GM13977 (cell line): ENCODE data around the gene NKD2.

ENCODE experiments used
- DNase-seq: peaks from one replicate; pipeline ENCODE4 v3.0.0; 2012; ENCODE audit warnings: low spot score
- in situ Hi-C: fragments of 300-500 bp; cut with MboI; formaldehyde crosslinking; loops from one replicate; pipeline ENCODE4 v1.12.0; 2022; ENCODE audit warnings: low sequenced_read_pairs, low pct_unique_long_range_greater_than_20kb, mixed read lengths, inconsistent platforms; ENCODE audit not compliant: unreplicated experiment
- TF ChIP-seq, protein P1 (sequence below): IDR thresholded peaks from 2 replicates; pipeline ENCODE4 v1.5.1; 2012; ENCODE audit warnings: mild to moderate bottlenecking, control low read depth; ENCODE audit not compliant: insufficient read depth; ENCODE audit errors: extremely low read depth, missing control alignments

Gene NKD2

DNA sequence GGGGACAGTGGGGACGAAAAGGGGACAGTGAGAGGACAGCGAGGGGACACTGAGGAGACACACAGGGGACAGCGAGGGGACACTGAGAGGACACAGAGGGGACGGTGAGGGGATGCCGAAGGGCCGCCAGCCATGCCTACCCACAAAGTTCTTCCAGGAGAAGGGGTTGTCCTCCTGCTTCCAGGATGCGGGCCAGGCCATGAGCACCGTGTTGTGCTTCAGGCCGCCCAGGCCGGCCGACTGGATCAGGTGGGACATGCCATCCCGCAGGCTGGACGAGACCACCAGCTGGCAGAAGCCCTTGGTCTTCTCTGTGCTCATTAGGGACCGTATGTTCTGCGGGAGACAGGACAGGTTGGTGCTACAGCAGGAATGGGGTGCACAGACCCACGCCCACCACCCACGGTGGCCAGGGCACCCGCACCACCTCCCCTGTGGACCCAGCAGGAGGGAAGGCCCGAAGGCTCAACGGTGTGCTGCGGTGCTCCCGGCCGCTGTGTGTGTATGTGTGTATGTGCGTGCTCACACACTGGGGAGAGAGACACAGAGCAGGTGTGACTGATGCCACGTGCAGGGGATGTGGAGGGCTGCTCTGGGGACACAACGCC is 56.6 kb downstream of the NKD2 start:
- no peak for DNase-seq
- in situ Hi-C loops: no loop called here
- TF ChIP-seq, protein P1, sequence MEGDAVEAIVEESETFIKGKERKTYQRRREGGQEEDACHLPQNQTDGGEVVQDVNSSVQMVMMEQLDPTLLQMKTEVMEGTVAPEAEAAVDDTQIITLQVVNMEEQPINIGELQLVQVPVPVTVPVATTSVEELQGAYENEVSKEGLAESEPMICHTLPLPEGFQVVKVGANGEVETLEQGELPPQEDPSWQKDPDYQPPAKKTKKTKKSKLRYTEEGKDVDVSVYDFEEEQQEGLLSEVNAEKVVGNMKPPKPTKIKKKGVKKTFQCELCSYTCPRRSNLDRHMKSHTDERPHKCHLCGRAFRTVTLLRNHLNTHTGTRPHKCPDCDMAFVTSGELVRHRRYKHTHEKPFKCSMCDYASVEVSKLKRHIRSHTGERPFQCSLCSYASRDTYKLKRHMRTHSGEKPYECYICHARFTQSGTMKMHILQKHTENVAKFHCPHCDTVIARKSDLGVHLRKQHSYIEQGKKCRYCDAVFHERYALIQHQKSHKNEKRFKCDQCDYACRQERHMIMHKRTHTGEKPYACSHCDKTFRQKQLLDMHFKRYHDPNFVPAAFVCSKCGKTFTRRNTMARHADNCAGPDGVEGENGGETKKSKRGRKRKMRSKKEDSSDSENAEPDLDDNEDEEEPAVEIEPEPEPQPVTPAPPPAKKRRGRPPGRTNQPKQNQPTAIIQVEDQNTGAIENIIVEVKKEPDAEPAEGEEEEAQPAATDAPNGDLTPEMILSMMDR: no peak

DNA sequence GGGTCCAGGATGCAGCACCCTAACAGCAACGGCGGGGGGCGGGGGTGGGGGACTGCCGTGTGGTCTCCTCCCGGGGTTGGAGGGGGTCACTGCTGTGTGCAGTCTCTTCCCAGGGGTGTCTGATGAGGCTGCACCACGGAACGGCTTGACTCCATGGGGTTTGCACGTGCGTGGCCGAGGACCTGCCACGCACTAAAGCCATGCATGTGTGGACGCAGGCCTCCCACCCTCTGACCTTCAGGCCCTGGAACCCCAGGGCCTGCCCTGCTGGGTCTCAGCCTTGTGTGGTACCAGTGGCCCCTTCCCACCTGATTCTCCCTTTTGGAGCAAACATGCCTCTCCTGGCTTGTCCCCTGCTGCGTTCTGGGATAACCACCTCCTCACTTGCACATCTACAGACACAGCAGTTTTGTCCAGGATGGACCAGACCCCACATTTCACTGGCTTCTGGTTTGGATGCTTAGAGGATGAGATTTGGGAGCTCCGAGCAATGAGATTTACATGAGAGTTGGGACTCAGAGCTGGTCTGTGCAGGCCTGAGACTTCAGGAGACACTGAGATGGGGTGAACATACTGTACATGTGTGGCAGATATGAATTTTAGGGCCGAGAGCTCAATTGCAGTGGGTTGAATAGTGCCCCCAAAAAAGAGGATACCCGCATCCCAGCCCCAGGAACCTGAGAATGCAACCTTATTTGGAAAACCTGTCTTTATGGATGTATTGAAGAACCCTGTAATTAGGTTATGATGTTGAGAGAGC is 57.5 kb downstream of the NKD2 start:
- no peak for DNase-seq
- in situ Hi-C loops: no loop called here
- TF ChIP-seq, protein P1: no peak

DNA sequence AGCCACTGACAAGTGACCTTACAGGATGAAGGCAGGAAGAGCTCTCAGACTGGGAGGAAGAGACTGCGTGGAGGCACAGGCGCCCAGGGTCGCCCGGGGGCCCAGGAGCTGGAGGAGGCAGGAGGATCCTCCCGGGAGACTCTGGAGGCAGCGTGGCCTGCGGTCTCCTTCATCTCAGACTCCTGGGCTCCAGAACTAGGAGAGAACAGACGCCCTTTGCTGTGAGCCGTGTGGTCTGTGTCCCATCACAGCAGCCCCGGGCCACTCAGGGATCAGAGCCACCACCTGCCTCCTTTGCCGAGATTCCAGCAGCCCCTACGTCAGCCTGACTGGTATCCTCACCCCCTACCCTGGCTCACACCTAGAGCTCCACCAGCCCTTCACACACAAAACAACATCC is 58.1 kb downstream of the NKD2 start:
- TF ChIP-seq, protein P1: no peak
- no peak for DNase-seq
- in situ Hi-C loops: no loop called here

DNA sequence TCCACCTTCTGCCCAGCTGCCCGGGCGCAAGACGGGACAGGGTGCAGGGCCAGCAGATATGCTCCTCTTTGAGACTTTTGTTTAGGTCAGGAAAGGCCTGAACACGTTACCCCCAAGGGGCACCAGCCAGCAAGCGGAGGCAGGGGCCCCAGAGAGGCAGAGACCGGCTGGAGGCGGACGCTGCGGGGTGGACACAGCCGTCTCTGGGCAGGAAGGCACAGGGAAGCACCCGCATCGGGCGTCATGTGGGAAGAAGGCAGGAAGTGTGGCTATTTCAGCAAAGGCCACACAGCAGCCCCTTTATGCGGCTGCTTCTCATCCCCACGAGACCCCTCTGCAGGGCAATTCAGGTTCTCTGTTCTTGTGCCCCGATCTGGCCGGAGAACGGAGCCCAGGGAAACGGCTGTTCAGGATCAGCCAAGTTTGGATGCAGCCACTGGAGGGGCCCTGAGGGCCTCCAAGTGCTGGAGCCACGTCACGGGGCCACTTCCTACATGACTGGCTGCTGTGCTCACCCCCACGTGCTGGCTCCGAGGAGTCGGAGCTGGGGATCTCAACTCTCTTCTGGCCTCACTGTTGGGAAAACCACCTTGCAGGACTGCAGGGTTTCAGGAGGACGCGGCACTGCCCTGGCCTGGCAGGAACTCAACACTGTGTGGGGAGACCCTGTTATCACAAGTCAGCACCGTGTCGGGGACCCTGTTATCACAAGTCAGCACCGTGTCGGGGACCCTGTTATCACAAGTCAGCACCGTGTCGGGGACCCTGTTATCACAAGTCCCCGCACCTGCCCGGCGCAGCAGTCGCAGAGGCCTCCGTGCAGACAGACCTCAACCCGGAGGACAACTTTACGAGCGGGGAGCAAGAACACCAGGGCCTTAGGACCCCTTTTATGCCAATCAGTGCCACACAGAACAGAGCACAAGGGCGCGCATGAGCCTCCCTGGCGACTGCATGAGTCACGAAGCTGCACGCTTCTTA is 58.8 kb downstream of the NKD2 start:
- in situ Hi-C loops: no loop called here
- TF ChIP-seq, protein P1: no peak
- no peak for DNase-seq

DNA sequence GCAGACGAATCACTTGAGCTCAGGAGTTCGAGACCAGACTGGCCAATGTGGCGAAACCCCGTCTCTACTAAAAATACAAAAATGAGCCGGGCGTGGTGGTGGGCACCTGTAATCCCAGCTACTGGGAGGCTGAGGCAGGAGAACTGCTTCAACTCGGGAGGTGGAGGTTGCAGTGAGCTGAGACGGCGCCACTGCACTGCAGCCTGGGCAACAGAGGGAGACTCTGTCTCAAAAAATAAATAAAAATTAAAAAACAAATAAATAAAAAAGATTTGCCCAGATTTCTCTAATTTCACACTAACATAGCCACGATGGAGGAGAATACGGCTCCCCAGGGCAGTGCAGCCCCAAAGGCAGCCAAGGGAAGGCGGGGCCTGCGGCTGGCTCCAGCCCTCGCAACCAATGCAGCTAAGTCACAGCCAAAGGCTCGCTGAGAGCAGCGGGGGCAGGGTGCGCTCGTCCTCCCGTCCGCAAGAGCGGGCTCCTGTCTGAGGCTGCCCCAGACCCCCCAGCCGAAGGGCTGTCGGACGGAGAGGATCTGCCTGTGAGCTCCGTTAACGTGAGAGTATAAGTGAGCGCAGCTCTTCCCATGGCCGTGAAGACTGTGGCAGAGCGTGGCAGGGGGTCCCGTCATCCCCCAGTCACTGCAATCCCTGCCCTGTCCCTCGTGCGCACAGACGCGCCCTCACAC is 59.7 kb downstream of the NKD2 start:
- TF ChIP-seq, protein P1: no peak
- no peak for DNase-seq
- in situ Hi-C loops: no loop called here
